ENCODE measurements around the gene MYADML2. TPM values are rescaled to one million over a fixed set of nuclear protein-coding genes. Genes with fewer than 3 reads are reported as not detected.

The MYADML2 gene
- total RNA-seq, 2 experiments from 2014 or later, result not detected

- Mint-ChIP-seq H3K4me1 (ENCODE audit: low read depth) (peaks cover 17% of the 10 kb centered on the region), H3K27ac (no peak overlapping the region), H3K36me3 (ENCODE audit: low read depth) (peaks cover 20% of the 10 kb centered on the region), H3K27me3 (ENCODE audit: low read depth) (no peaks in the 10 kb centered on the region), H3K4me3 (peak overlapping the region; percentile 85), H3K9me3 (no peaks in the 10 kb centered on the region)
- CTCF ChIA-PET, result no interaction called here
- no peak for DNase-seq
- intact Hi-C loops (cut with micrococcal nuclease), result no loop called here
Observed at GRCh38 chr17:81934850-81935708, 12.0 kb downstream of the MYADML2 start.

GRCh38 chr17:81934098-81934757 is 12.8 kb downstream of the MYADML2 start:
- Mint-ChIP-seq H3K27ac (no peak overlapping the region), H3K4me3 (peak overlapping the region; percentile 32), H3K27me3 (ENCODE audit: low read depth) (peaks cover 2% of the 10 kb centered on the region), H3K4me1 (ENCODE audit: low read depth) (peaks cover 17% of the 10 kb centered on the region), H3K9me3 (no peaks in the 10 kb centered on the region), H3K36me3 (ENCODE audit: low read depth) (peaks cover 20% of the 10 kb centered on the region)
- intact Hi-C loops (cut with micrococcal nuclease), result no loop called here
- CTCF ChIA-PET, result no interaction called here
- DNase-seq, result no peak

- Mint-ChIP-seq H3K9me3 (no peaks in the 10 kb centered on the region), H3K27ac (no peak overlapping the region), H3K36me3 (ENCODE audit: low read depth) (peaks cover 20% of the 10 kb centered on the region), H3K27me3 (ENCODE audit: low read depth) (peaks cover 5% of the 10 kb centered on the region), H3K4me1 (ENCODE audit: low read depth) (peaks cover 20% of the 10 kb centered on the region), H3K4me3 (no peak overlapping the region)
- no peak for DNase-seq
- intact Hi-C loops (cut with micrococcal nuclease), result no loop called here
- CTCF ChIA-PET, result interaction anchor here (0.5 kb wide), 1 partner anchor 301 kb away, joined by 3 read pairs; no protein-coding TSS in a partner anchor
Observed at GRCh38 chr17:81933178-81933699, 13.8 kb downstream of the MYADML2 start.

GRCh38 chr17:81932333-81932983 is 14.6 kb downstream of the MYADML2 start:
- peaks cover 5% of the 10 kb centered on the region for H3K27me3 Mint-ChIP-seq (ENCODE audit: low read depth)
- peaks cover 15% of the 10 kb centered on the region for H3K4me1 Mint-ChIP-seq (ENCODE audit: low read depth)
- H3K9me3 Mint-ChIP-seq, result no peaks in the 10 kb centered on the region
- intact Hi-C loops (cut with micrococcal nuclease), result no loop called here
- CTCF ChIA-PET, result no interaction called here
- no peak overlapping the region for H3K27ac Mint-ChIP-seq
- H3K4me3 Mint-ChIP-seq, result no peak overlapping the region
- peaks cover 20% of the 10 kb centered on the region for H3K36me3 Mint-ChIP-seq (ENCODE audit: low read depth)
- no peak for DNase-seq

GRCh38 chr17:81931557-81932332 is 15.3 kb downstream of the MYADML2 start:
- no peak overlapping the region for H3K4me3 Mint-ChIP-seq
- H3K9me3 Mint-ChIP-seq, result no peaks in the 10 kb centered on the region
- CTCF ChIA-PET, result no interaction called here
- peaks cover 15% of the 10 kb centered on the region for H3K4me1 Mint-ChIP-seq (ENCODE audit: low read depth)
- H3K27ac Mint-ChIP-seq, result no peak overlapping the region
- intact Hi-C loops (cut with micrococcal nuclease), result no loop called here
- H3K27me3 Mint-ChIP-seq (ENCODE audit: low read depth), result peaks cover 5% of the 10 kb centered on the region
- DNase-seq, result no peak
- peaks cover 20% of the 10 kb centered on the region for H3K36me3 Mint-ChIP-seq (ENCODE audit: low read depth)

- peaks cover 5% of the 10 kb centered on the region for H3K27me3 Mint-ChIP-seq (ENCODE audit: low read depth)
- H3K27ac Mint-ChIP-seq, result no peak overlapping the region
- H3K4me3 Mint-ChIP-seq, result no peak overlapping the region
- no peaks in the 10 kb centered on the region for H3K9me3 Mint-ChIP-seq
- intact Hi-C loops (cut with micrococcal nuclease), result no loop called here
- H3K36me3 Mint-ChIP-seq (ENCODE audit: low read depth), result peaks cover 18% of the 10 kb centered on the region
- H3K4me1 Mint-ChIP-seq (ENCODE audit: low read depth), result peaks cover 19% of the 10 kb centered on the region
- CTCF ChIA-PET, result interaction anchor here (0.7 kb wide), 1 partner anchor 25 kb away, joined by 4 read pairs; no protein-coding TSS in a partner anchor
- no peak for DNase-seq
Observed at GRCh38 chr17:81931189-81931556, 15.9 kb downstream of the MYADML2 start.

- H3K9me3 Mint-ChIP-seq, result no peaks in the 10 kb centered on the region
- intact Hi-C loops (cut with micrococcal nuclease), result no loop called here
Observed at GRCh38 chr17:81930142-81931125, 16.6 kb downstream of the MYADML2 start.

GRCh38 chr17:81929253-81930141 is 17.5 kb downstream of the MYADML2 start:
- Mint-ChIP-seq H3K9me3 (no peaks in the 10 kb centered on the region), H3K4me3 (peak overlapping the region; percentile 70), H3K36me3 (ENCODE audit: low read depth) (peaks cover 13% of the 10 kb centered on the region), H3K27me3 (ENCODE audit: low read depth) (peaks cover 5% of the 10 kb centered on the region), H3K27ac (no peak overlapping the region), H3K4me1 (ENCODE audit: low read depth) (peaks cover 21% of the 10 kb centered on the region)
- CTCF ChIA-PET, result interaction anchor here (0.7 kb wide), 1 partner anchor 15 kb away, joined by 5 read pairs; no protein-coding TSS in a partner anchor
- DNase-seq, result no peak
- intact Hi-C loops (cut with micrococcal nuclease), result loop anchor here (2.0 kb wide), 1 partner anchor 169 kb away; the partner anchor contains the start of gene FASN

More at GRCh38 chr17:81930142-81931125, 16.6 kb downstream of the MYADML2 start:
- no peak for DNase-seq
- no peak overlapping the region for H3K27ac Mint-ChIP-seq
- H3K36me3 Mint-ChIP-seq (ENCODE audit: low read depth), result peaks cover 13% of the 10 kb centered on the region
- H3K4me3 Mint-ChIP-seq, result no peak overlapping the region
- H3K4me1 Mint-ChIP-seq (ENCODE audit: low read depth), result peaks cover 18% of the 10 kb centered on the region
- CTCF ChIA-PET, result interaction anchor here (0.7 kb wide), 1 partner anchor 25 kb away, joined by 4 read pairs; no protein-coding TSS in a partner anchor
- H3K27me3 Mint-ChIP-seq (ENCODE audit: low read depth), result peaks cover 5% of the 10 kb centered on the region

- intact Hi-C loops (cut with micrococcal nuclease), result loop anchor here (2.0 kb wide), 1 partner anchor 170 kb away; the partner anchor contains the start of gene FASN
- H3K9me3 Mint-ChIP-seq, result no peaks in the 10 kb centered on the region
- no peak overlapping the region for H3K27ac Mint-ChIP-seq
- peaks cover 27% of the 10 kb centered on the region for H3K4me1 Mint-ChIP-seq (ENCODE audit: low read depth)
- peaks cover 8% of the 10 kb centered on the region for H3K36me3 Mint-ChIP-seq (ENCODE audit: low read depth)
- DNase-seq, result no peak
- peak overlapping the region; percentile 70 for H3K4me3 Mint-ChIP-seq
- CTCF ChIA-PET, result interaction anchor here (0.6 to 2.6 kb wide), 3 partner anchors 9 to 38 kb away, joined by 3 to 7 read pairs (median 4); partner anchors contain the start of gene SIRT7
- H3K27me3 Mint-ChIP-seq (ENCODE audit: low read depth), result peaks cover 5% of the 10 kb centered on the region
Observed at GRCh38 chr17:81928544-81929252, 18.3 kb downstream of the MYADML2 start.

All from activated naive CD4-positive, alpha-beta T cell treated with anti-CD3 and anti-CD28 coated beads for 36 hours (primary cell).